ENCODE data around the gene DFFB.
A peak's percentile ranks its signal among the peaks of the same experiment; 100 is the strongest.
"Not testable (repeated sequence)": the region's sequence is repeated elsewhere in the genome, so short reads cannot be mapped to it uniquely, and the experiment has no call there.

The DFFB gene

GRCh38 chr1:3910857-3911845 is 53.9 kb downstream of the DFFB start:
- H3K4me3 Mint-ChIP-seq: no peak overlapping the region
- H3K27me3 Mint-ChIP-seq: peaks cover 3% of the 10 kb centered on the region
- H3K9me3 Mint-ChIP-seq: no peaks in the 10 kb centered on the region
- no peaks in the 10 kb centered on the region for H3K36me3 Mint-ChIP-seq (ENCODE audit: low read depth)
- peaks cover 10% of the 10 kb centered on the region for H3K4me1 Mint-ChIP-seq (ENCODE audit: low read depth)
- no peak overlapping the region for H3K27ac Mint-ChIP-seq
- DNase-seq: peak; percentile 86

DNA sequence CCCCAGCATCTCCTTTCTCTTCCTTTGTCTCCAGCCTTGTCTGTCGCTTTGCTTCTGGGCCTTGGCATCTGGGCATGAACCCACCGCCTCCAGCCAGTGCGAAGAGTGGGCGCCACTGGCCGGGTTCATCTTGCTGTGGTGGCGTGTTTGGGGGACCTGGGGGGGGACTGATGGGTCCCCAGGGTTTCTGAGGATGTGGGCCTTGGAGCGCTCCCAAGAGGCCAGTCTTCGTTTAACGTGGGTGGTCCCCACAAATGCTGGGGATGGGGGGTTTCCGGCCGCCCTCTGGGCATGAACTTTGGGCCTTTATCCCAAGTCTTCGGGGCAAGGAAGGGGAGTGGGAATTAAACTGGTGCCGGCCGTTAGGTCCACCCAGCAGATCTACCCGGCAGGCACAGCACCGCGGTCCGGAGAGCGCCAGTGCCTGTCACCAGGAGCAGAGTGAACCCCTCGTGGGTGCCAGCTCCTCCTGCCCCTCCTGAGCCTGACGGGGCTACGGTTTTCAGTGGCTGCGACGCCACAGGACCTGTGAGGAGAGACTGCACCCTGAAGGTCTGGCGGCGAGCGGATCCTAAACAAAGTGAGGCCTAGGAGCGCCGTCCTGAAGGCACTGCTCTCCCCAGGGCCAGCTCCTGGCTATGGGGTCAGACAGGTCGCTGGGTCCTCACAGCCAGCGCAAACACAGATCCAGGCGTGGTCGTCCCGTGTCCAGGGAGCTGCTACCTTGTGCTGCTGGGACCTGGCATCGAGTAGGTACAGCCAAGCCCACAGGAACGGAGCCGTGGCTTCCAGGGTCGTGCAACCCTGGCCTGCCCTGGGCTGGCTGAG is 54.9 kb downstream of the DFFB start:
- no peak for DNase-seq
- H3K9me3 Mint-ChIP-seq: no peaks in the 10 kb centered on the region
- no peak overlapping the region for H3K4me3 Mint-ChIP-seq
- peaks cover 8% of the 10 kb centered on the region for H3K4me1 Mint-ChIP-seq (ENCODE audit: low read depth)
- no peak overlapping the region for H3K27ac Mint-ChIP-seq
- H3K36me3 Mint-ChIP-seq (ENCODE audit: low read depth): no peaks in the 10 kb centered on the region
- peaks cover 3% of the 10 kb centered on the region for H3K27me3 Mint-ChIP-seq

DNA sequence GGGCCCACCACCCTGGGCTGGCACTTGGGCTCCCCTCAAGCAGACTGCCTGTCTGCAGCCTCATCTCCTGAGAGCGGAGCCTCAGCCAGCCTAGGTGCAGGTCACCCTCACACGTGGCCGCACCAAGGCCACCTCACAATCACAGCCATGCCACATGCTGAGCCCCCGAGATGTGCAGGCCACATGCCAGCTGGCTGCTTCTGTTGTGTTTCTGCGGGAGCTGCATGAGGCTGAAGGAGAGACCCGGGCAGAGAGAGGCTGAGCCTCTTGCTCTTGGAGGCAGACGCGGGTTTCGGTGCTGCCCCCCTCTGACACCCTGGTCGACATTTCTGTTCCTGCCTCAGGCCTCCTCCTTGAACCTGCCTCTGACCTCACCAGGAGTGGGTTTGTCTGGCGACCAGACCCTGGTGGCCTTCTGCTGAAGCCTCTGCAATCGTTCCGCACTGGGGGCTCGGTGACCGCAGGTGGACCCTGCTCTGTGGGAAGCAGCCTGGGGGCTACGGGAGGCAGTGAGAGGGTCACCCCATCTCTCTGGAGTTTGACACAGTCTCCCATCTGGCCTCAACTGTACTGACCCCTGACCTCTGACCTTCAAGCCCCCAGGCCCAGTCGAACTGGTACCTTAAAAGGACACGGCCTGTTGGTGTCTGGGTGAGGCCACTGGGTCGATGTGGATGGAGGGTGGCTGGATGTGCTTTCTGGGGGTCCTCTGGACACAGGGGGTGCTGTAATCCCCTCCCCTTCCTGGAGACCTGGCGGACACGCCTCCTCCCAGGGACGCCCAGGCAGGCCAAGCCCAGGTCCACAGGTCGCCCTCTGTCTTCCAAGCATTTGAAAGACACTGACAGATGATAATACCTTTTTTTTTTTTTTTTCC is 55.8 kb downstream of the DFFB start:
- Mint-ChIP-seq H3K4me1 (ENCODE audit: low read depth) (peaks cover 4% of the 10 kb centered on the region), H3K4me3 (no peak overlapping the region), H3K27ac (no peak overlapping the region), H3K27me3 (peaks cover 3% of the 10 kb centered on the region), H3K9me3 (no peaks in the 10 kb centered on the region), H3K36me3 (ENCODE audit: low read depth) (no peaks in the 10 kb centered on the region)
- DNase-seq: no peak

GRCh38 chr1:3914331-3914851 is 57.1 kb downstream of the DFFB start:
- no peak for DNase-seq
- H3K36me3 Mint-ChIP-seq (ENCODE audit: low read depth): no peaks in the 10 kb centered on the region
- no peaks in the 10 kb centered on the region for H3K9me3 Mint-ChIP-seq
- no peak overlapping the region for H3K4me3 Mint-ChIP-seq
- peaks cover 3% of the 10 kb centered on the region for H3K27me3 Mint-ChIP-seq
- H3K27ac Mint-ChIP-seq: no peak overlapping the region
- peaks cover 4% of the 10 kb centered on the region for H3K4me1 Mint-ChIP-seq (ENCODE audit: low read depth)

DNA sequence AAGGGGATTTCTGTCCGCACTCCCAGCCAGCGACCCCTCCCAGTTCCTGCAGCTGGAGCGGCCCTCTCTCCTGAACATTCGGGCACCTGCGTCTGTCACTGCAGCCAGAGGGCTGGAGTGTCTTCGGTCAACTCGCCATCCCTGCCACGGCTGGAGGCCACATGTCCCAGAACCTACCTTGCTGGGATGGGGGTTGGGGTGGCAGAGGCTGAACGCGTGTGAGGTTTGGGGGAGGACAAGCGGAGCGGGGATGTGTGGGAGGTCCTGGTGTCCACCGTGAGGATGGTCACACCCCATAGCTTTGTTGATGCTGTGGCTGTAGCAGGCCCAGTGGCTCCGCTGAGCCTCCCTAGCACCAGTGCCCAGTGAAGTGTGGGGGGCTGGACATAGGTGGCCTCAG is 57.6 kb downstream of the DFFB start:
- H3K9me3 Mint-ChIP-seq: no peaks in the 10 kb centered on the region
- H3K36me3 Mint-ChIP-seq (ENCODE audit: low read depth): no peaks in the 10 kb centered on the region
- peaks cover 4% of the 10 kb centered on the region for H3K4me1 Mint-ChIP-seq (ENCODE audit: low read depth)
- DNase-seq: no peak
- no peak overlapping the region for H3K4me3 Mint-ChIP-seq
- peaks cover under 1% of the 10 kb centered on the region for H3K27me3 Mint-ChIP-seq
- no peak overlapping the region for H3K27ac Mint-ChIP-seq

- H3K27ac Mint-ChIP-seq: no peak overlapping the region
- H3K4me1 Mint-ChIP-seq (ENCODE audit: low read depth): peaks cover 4% of the 10 kb centered on the region
- DNase-seq: no peak
- H3K27me3 Mint-ChIP-seq: no peaks in the 10 kb centered on the region
- no peaks in the 10 kb centered on the region for H3K36me3 Mint-ChIP-seq (ENCODE audit: low read depth)
- no peak overlapping the region for H3K4me3 Mint-ChIP-seq
- H3K9me3 Mint-ChIP-seq: no peaks in the 10 kb centered on the region
These were observed 58.4 kb downstream of the DFFB start for GRCh38 chr1:3915551-3916121.

DNA sequence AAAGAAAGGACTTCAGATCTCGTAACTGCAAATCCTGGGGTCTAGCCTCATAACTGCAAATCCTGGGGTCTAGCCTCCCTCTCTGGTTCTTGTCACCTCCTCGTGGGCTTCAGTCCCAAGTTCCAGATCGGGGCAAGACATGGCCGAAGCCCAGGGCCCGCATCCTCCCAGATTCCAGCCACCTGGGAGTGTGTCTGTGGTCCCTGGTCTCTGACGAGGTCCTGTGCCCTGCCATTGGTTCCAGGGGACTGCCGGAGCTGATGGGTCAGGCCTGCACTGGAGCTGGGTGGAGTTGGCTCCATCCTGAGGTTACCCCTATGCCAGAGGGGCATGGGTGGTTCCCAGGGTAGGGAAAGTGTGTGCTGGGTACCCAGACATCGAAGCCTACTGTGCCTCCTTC is 60.5 kb downstream of the DFFB start:
- no peak for DNase-seq
- H3K9me3 Mint-ChIP-seq: no peaks in the 10 kb centered on the region

DNA sequence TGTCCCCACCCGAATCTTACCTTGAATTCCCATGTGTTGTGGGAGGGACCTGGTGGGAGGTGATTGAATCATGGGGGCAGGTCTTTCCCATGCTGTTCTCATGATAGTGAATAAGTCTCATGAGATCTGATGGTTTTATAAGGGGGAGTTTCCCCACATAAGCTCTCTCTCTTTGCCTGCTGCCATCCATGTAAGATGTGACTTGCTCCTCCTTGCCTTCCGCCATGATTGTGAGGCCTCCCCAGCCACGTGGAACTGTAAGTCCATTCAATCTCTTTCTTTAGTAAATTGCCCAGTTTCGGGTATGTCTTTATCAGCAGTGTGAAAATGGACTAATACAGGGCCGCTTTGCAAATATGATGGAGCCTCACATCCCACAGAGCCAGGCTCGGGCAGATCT is 61.1 kb downstream of the DFFB start:
- H3K4me1 Mint-ChIP-seq (ENCODE audit: low read depth): peaks cover 13% of the 10 kb centered on the region
- H3K36me3 Mint-ChIP-seq (ENCODE audit: low read depth); H3K4me3 Mint-ChIP-seq; DNase-seq; H3K9me3 Mint-ChIP-seq; H3K27me3 Mint-ChIP-seq; H3K27ac Mint-ChIP-seq: not testable (repeated sequence)

More for the DNA sequence above, 60.5 kb downstream of the DFFB start:
- H3K36me3 Mint-ChIP-seq (ENCODE audit: low read depth): no peaks in the 10 kb centered on the region
- peaks cover 9% of the 10 kb centered on the region for H3K4me1 Mint-ChIP-seq (ENCODE audit: low read depth)
- H3K4me3 Mint-ChIP-seq: no peak overlapping the region
- no peak overlapping the region for H3K27ac Mint-ChIP-seq
- no peaks in the 10 kb centered on the region for H3K27me3 Mint-ChIP-seq

- peaks cover 13% of the 10 kb centered on the region for H3K4me1 Mint-ChIP-seq (ENCODE audit: low read depth)
- H3K4me3 Mint-ChIP-seq: no peak overlapping the region
- DNase-seq: no peak
- no peaks in the 10 kb centered on the region for H3K36me3 Mint-ChIP-seq (ENCODE audit: low read depth)
- H3K9me3 Mint-ChIP-seq: no peaks in the 10 kb centered on the region
- no peaks in the 10 kb centered on the region for H3K27me3 Mint-ChIP-seq
- no peak overlapping the region for H3K27ac Mint-ChIP-seq
These were observed 61.8 kb downstream of the DFFB start for GRCh38 chr1:3918966-3919611.

DNA sequence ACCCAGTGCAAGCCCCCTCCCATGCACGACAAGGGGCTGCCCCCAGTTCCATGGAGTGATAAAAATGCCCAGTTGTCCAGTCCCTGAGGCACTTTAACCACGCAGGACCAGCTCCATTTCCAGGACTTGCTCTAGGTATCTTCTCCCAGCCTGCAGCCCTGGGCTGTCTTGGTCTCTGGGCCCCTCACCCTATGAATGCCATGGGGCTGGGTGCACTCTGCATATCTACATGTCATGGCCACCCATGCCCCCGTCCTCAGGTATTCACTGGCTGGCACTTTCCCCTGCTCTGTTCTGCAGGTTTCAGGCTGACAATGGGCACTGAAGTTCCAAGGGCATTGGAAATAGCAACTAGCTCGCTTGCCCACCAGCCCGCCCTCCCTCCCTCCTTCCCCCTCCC is 62.4 kb downstream of the DFFB start:
- Mint-ChIP-seq H3K4me1 (ENCODE audit: low read depth) (peaks cover 13% of the 10 kb centered on the region), H3K27me3 (no peaks in the 10 kb centered on the region), H3K36me3 (ENCODE audit: low read depth) (no peaks in the 10 kb centered on the region), H3K4me3 (no peak overlapping the region), H3K27ac (no peak overlapping the region), H3K9me3 (no peaks in the 10 kb centered on the region)
- no peak for DNase-seq

DNA sequence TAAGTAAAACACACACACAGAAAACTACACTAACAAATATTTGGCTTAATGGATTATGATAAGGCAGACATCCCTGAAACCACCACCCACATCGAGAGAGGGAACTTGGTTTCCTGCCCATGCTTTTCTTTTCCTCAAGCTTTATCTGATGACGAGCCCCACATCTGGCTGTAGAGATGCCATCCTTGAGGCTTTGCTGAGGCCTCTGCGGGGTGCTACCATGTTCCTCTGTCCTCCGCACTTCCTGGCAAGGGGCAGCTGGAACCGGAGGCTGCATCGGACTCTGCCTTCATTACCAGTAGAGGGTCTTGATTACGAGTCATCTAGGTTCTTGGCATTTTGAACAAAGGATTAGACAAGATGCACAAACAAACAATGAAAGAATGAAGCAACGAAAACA is 64.5 kb downstream of the DFFB start:
- Mint-ChIP-seq H3K4me3 (no peak overlapping the region), H3K9me3 (no peaks in the 10 kb centered on the region)

GRCh38 chr1:3922201-3922725 is 65.0 kb downstream of the DFFB start:
- H3K4me3 Mint-ChIP-seq: no peak overlapping the region
- peaks cover 13% of the 10 kb centered on the region for H3K4me1 Mint-ChIP-seq (ENCODE audit: low read depth)
- no peaks in the 10 kb centered on the region for H3K36me3 Mint-ChIP-seq (ENCODE audit: low read depth)

More for the DNA sequence above, 64.5 kb downstream of the DFFB start:
- DNase-seq: no peak
- H3K36me3 Mint-ChIP-seq (ENCODE audit: low read depth): no peaks in the 10 kb centered on the region
- H3K4me1 Mint-ChIP-seq (ENCODE audit: low read depth): peaks cover 13% of the 10 kb centered on the region
- no peak overlapping the region for H3K27ac Mint-ChIP-seq
- H3K27me3 Mint-ChIP-seq: no peaks in the 10 kb centered on the region

DNA sequence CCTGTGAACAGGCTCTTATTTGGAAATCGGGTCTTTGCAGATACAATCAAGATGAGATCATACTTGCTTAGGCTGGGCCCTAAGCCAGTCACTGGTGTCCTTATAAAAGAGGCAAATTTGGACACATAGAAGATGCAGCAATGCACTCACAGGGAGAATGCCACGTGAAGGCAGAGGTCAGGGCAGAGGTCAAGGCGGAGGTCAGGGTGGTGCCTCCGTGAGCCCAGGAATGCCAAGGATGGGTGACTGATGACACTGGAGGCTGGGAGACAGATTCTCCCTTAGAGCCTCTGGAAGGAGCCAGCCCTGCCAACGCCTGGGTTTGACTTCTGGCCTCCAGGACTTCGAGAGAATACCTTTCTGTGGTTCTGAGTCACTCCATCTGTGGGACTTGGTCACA is 65.6 kb downstream of the DFFB start:
- H3K9me3 Mint-ChIP-seq: no peaks in the 10 kb centered on the region
- H3K4me1 Mint-ChIP-seq (ENCODE audit: low read depth): peaks cover 13% of the 10 kb centered on the region
- no peaks in the 10 kb centered on the region for H3K36me3 Mint-ChIP-seq (ENCODE audit: low read depth)
- no peak for DNase-seq
- no peak overlapping the region for H3K27ac Mint-ChIP-seq
- H3K27me3 Mint-ChIP-seq: no peaks in the 10 kb centered on the region
- no peak overlapping the region for H3K4me3 Mint-ChIP-seq

More at GRCh38 chr1:3922201-3922725, 65.0 kb downstream of the DFFB start:
- Mint-ChIP-seq H3K27me3 (no peaks in the 10 kb centered on the region), H3K27ac (no peak overlapping the region), H3K9me3 (no peaks in the 10 kb centered on the region)
- no peak for DNase-seq
